GM12872 (cell line): ENCODE data around the gene TMEM8B.

Experiments used
- TF ChIP-seq, protein P1 (sequence below): IDR thresholded peaks from 3 replicates; pipeline ENCODE4 v1.5.1; 2011; ENCODE audit warnings: low read depth, mild to moderate bottlenecking, low read length, moderate library complexity; ENCODE audit not compliant: insufficient read depth

Gene TMEM8B

DNA sequence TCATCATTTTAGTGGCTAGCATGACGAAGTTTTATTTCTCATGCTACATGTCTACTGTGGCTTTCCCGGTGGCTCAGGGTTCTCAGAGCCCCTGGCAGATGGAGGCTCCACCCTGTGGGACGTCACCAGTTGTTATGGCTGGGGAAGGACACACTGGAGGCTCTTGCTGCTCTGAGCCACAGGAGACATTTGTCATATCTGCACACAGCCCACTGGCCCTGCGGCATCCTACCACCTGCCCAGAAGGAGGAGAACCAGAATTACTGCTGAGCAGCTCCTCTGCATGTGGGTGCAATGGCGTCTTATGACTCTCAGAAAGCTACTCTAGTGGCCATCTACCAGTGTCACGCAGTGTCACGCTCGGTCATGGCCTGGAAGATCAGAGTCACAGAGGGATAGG is 34.6 kb downstream of the TMEM8B start:
- TF ChIP-seq, protein P1, sequence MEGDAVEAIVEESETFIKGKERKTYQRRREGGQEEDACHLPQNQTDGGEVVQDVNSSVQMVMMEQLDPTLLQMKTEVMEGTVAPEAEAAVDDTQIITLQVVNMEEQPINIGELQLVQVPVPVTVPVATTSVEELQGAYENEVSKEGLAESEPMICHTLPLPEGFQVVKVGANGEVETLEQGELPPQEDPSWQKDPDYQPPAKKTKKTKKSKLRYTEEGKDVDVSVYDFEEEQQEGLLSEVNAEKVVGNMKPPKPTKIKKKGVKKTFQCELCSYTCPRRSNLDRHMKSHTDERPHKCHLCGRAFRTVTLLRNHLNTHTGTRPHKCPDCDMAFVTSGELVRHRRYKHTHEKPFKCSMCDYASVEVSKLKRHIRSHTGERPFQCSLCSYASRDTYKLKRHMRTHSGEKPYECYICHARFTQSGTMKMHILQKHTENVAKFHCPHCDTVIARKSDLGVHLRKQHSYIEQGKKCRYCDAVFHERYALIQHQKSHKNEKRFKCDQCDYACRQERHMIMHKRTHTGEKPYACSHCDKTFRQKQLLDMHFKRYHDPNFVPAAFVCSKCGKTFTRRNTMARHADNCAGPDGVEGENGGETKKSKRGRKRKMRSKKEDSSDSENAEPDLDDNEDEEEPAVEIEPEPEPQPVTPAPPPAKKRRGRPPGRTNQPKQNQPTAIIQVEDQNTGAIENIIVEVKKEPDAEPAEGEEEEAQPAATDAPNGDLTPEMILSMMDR = no peak

DNA sequence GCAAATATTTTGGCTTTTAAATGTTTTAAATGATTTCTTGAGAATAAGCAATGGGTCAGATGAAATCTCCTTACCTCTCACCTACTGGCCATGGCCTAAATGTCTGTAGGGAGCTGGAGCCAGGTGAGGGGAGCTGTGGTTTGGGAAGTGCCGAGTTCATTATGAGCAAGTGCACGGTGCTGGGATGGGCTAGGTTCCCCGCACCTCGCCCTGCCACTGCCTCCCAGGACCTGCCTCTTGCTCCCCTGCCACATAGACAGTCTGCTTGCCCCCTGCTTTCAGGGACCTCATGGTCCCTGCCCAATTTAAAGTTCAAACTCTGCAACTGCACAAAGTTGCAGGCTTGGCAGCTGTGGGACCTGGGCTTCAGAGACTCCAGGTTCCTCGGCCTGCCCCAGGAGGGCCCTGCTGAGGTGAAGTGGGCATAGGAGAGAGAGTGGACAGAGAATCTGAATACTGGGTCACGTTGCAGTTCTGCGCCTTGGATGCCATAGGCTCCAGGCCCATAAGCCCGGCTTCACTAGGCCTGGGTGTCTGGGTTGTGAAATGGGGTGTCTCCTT is 35.7 kb downstream of the TMEM8B start:
- TF ChIP-seq, protein P1 = no peak

DNA sequence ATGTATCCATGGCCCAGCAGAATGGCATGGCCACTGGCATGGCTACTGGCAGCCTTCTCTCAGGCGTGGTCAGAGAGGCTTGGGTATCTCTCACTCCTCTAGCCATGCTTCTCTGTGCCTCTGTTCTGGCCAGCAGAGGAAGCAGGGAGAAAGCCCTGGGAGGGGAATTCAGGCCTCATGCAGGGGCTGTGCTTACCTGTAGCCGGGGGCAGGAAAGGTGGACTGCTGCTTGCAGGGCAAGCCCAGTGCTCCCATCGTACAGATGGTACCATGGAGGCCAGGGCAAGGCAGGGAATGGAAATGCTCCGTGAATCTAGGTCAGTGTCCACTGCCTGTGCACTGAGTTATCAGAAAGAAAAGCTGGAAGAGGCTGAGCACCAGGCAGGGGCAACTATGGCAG is 38.5 kb downstream of the TMEM8B start:
- TF ChIP-seq, protein P1 = no peak

DNA sequence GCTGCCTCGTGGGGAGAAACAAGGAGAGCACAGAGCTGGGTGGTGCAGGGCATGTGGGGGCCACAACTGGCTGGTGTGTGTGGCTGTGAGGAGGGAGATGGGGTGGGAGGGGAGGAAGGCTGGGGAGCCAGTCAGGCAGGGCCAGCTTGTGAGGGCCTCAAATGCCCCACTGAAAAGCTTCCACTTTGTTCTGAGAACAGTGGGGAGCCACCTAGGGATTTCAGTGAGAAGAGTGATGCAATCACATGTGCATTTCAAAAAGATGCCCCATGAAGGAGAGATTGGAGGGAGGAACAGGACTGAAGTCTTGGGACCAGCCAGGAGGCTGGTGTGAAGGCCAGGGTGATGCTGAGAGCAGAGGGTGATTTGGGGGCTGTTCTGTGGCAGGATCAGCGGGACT is 39.9 kb downstream of the TMEM8B start:
- TF ChIP-seq, protein P1 = no peak

DNA sequence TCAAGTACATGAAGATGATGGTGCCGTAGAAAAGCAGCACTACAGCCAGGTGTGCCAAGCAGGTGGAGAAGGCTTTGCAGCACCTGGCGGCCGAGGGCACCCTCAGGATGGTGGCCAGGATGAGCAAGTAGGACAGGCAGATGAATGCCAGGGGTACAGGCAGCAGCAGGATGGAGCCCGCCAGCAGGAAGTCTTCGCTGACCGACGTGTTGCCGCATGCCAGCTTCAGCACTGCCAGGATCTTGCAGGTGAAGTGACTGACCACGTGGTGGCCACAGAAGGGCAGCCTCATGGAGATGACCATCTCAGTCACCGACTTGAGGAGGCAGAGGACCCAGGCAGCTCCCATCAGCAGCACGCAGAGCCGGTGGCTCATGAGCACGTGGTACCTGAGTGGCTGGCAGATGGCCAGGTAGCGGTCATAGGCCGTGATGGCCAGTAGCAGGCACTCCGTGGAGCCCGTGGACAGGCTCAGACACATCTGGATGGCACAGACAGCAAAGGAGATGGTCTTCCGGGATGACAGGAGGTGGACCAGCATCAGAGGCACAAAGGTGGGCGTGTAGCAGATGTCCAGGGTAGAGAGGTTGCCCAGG is 40.7 kb downstream of the TMEM8B start:
- TF ChIP-seq, protein P1 = no peak

DNA sequence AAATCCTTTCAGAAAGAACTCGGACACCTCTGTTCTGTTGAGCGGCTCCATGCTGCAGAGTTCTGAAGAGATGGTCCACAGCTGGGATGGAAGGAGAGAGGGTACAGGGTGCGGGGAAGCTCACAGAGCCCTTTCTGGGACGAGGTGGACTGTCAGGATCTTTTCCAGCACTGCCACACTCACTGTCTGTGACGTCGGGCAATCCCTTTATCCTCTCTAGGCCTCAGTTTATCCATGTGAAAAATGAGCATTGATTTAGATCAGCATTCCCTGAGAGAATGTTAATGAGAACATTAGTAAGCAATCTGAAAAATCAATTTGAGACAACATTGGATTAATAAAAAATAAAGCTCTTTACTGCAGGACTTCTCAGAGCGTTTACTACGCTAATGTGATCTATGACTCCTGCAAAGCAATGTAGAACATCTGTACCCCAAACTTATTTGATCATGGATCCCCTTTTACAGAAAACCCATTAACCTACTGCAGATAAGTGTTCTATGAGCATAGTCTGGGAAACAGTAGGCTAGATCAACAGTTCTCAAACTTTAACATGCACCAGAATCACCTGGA is 41.4 kb downstream of the TMEM8B start, which contains the start of gene OR13J1:
Gene OR13J1 (minus strand): TSS at position 51 of the 573 bp plus-strand sequence. CDS start 0 bp downstream, at position 51.
- TF ChIP-seq, protein P1 = no peak

DNA sequence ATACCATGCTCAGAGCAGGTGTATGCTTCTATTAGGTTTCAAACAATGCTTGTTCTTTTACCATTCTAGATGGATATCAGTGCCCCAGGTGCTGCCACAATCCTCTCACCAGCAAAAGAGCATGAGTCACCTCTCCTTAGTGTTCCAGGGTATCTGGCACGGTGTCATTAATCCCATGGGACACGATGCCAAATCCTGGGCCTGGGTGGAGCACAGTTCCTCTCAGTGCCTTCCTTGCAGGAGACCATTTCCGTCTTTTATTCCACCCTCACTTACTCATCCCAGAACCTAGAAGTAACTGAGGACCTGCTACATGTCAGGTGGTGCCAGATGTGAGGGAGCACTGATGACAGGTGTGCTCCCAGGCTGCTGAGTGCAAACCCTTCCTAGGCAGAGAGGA is 42.5 kb downstream of the TMEM8B start:
- TF ChIP-seq, protein P1 = no peak
